Activated CD4-positive, alpha-beta T cell treated with anti-CD3 and anti-CD28 coated beads, Interleukin-2, amount 50 U/mL, for 48 hours (primary cell): ENCODE results near the gene GNL1.

Experiments used
- DNase-seq, 2 experiments: peaks; one replicate each; pipeline ENCODE4 v3.0.0-alpha.2; 2020

The GNL1 gene

GRCh38 chr6:30494291-30494861 is 61.9 kb downstream of the GNL1 start:
- DNase-seq: peak; percentile 34 to 48

- DNase-seq: peak; percentile 57 to 67
These were observed 62.5 kb downstream of the GNL1 start for GRCh38 chr6:30493643-30494250.

- peak in 1 of 2 experiments; percentile 32 for DNase-seq
These were observed 64.0 kb downstream of the GNL1 start for GRCh38 chr6:30491991-30492952.
